CD4-positive, alpha-beta T cell treated with Interleukin-15 for 1 hour (primary cell): Measurements from ENCODE around the gene KISS1R.

ENCODE experiments used
- DNase-seq: peaks from one replicate; pipeline ENCODE4 v3.0.0-alpha.2; 2020

The KISS1R gene

DNA sequence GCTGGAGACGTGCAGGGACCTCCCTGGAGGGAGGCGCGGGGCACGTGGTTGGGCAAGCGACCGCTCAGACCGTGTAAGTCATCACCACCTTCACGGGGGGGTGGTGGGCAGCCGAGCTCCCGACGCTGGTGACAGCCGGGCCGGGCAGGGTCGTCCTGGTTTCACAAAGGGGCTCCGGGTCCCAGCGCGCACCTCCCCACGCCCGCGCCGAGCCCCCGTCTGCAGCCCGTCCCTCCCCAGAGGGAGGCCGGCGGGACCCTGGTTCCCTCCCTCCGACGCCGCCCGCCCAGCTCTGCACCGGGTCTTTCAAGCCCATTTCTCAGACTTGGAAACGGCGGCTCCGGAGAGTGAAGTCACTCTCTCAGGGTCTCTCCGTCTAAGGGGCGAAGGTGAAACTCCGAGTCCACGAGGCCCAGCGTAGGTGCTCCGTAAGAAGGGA lies 8.0 kb downstream of the KISS1R start:
- peak; percentile 56 for DNase-seq

GRCh38 chr19:925526-926322 lies 8.6 kb downstream of the KISS1R start, which contains the start of gene ARID3A:
TSS of gene ARID3A (plus strand) at chr19:926035. CDS start at chr19:929529, 3,494 bp downstream.
- DNase-seq: peak; percentile 71

GRCh38 chr19:926323-926588 lies 9.1 kb downstream of the KISS1R start:
- DNase-seq: no peak

GRCh38 chr19:926589-927350 lies 9.6 kb downstream of the KISS1R start:
- no peak for DNase-seq

DNA sequence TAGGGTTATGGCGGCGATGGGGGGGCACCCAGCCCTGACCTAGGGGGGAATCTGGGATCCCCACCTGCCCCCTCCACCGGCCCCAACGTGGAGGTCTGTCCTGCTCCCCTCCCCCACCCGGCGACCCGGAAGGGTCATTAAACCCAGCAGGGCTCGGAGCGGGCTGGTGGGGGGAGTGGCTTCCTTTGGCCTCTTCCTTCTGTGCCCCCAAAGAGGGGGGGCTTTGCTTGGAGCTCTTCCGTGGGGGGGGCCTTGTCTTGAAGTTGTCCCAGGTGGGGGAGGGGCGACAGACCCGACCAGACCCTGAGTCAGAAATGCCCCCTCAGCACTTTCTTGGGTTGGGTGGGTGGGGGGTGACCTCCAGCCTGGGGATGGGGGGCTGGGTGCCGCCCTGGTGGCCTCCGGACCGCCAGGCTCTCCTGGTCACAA lies 10.2 kb downstream of the KISS1R start:
- no peak for DNase-seq

DNA sequence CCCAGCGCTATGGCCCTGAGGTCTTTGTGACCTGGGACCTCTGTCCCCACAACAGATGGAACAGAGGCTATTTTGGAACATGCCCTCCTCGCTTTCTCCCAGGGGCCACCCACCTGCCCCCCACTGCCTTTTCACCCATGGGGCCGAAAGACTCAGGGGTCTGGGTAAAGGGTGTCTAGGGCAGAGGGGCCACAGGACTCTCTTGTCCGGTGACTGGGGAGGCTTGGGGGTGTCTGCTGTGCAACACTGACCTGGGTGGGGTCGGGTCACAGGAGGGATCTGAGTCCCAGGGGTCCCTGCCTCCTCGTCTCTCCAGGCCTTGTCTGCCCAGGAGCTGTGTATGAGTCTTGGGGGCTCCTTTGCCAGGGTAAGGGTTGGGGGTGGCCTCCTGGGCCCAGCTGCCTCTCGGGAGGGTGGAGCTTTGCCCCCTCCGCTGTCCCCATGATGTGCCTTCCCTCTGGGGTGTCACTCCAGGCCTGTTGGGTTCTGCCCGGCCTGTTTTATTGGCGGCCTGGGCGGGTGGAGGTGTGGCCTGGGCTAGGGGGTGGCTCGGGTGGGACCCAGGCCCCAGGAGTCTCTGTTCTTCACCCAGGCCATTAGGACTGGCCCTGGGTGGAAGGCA lies 10.8 kb downstream of the KISS1R start:
- DNase-seq: no peak

GRCh38 chr19:928471-929202 lies 11.5 kb downstream of the KISS1R start:
- no peak for DNase-seq

GRCh38 chr19:929203-929890 lies 12.2 kb downstream of the KISS1R start:
- no peak for DNase-seq

DNA sequence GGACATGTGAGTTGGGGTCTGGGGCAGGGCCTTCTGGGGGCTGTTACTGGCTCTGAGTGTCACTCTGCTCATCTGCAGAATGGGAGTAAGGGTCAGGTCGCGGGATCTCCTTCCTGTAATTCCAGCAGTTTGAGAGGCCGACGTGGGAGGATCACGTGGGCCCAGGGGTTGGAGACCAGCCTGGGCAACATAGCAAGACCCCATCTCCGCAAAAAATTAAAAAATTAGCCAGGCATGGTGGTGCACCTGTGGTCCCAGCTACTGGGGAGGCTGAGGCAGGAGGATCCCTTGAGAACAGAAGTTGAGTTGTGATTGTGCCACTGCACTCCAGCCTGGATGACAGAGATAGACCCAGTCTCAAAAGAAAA lies 12.7 kb downstream of the KISS1R start:
- DNase-seq: no peak

DNA sequence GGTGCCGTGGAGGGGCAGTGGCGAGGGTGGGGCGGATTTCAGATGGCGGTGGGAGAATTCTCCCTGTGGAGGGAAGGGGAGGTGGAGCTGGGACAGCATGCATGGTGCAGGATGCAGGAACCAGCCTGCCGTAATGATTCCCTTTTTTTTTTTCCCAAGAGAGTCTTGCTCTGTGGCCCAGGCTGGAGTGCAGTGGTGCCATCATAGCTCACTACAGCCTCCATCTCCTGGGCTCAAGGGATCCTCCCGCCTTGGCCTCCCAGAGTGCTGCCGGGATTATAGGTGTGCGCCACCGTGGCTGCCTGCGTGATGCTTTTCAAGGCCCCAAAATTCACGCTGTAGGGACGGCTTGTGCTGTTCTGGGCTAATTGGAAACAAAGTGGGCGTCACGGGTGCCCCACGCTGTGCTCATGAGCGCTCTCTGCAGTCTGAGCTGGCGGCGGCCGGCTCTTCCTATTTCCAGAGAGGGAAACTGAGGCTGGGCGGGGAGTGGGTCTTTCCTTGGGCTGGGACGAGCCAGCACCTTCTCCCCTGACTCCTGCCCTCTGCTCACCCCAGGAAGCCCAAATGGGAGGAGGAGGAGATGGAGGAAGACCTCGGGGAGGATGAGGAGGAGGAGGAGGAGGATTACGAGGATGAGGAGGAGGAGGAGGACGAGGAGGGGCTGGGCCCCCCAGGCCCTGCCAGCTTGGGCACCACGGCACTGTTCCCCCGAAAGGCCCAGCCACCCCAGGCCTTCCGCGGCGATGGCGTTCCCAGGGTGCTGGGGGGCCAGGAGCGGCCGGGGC lies 14.9 kb downstream of the KISS1R start:
- no peak for DNase-seq

DNA sequence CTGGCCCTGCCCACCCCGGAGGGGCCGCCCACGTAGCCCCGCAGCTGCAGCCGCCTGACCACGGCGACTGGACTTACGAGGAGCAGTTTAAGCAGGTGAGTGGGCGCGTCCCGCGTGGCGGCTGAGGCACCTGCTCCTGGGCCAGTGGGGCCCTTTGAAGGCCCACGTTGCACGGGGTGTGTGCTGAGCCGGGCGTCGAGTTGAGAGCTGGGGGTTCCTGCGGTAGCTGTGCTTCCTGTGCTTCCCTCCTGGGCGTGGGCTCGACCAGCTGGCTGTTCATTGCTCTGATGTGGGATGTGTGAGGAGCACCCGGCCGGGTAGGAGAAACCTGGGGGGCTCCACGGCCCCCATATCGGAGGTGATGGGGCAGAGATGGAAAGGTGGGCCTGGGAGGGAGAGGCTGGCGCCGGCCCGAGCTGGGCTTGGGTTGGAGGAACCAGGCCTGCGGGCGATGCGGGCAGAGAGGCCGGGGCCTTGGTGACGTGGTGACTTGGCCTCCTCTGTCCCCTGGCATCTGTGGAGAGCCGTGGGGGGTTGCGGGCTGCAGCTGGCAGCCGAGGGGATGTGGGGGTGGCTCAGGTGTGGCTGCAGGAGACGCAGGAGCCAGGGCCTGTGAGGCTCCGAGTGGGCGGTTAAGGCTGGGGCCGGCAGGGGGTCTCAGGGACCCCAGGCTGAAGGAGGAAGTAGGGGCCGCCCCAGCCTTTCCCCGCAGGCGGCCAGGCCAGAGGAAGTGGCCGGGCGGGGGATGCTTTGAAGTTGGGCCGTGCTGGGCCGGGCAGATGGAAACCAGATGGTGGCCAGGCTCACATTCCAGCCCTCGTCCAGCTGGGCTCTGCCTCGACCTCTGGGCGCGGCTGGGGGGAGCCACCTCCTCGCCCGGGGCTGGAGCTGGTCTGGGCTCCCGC lies 15.8 kb downstream of the KISS1R start:
- no peak for DNase-seq

GRCh38 chr19:933553-933882 lies 16.4 kb downstream of the KISS1R start:
- DNase-seq: no peak

- no peak for DNase-seq
Observed at GRCh38 chr19:934197-934840, 17.2 kb downstream of the KISS1R start.

DNA sequence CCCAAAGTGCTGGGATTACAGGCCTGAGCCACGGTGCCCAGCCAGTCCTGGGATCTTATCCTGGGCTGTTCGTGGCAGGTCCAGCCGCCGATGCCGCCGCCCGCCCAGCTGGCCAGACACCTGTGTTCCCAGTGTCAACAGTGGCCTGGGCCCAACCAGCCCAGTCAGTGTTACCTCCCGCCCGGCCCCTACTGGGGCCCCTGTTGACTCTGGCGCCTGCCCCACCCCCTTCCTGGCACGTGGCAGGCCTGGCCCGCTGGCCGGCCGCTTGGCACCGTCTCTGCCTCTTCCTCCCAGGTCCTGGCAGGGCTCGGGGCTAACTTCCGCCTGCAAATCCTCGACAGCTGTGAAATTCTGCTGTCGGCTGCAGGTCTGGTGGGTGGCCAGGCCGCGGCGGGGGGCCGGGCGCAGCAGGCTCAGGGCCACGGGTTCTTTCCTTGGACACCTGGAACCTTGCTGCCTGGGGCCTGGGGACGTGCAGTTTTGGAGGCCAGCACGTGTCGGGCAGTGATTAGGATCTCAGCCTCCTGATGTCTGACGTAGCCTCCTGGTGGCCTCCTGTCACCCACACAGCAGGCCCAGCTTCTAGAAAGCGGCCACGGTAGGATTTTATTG lies 17.8 kb downstream of the KISS1R start:
- peak; percentile 52 for DNase-seq

DNA sequence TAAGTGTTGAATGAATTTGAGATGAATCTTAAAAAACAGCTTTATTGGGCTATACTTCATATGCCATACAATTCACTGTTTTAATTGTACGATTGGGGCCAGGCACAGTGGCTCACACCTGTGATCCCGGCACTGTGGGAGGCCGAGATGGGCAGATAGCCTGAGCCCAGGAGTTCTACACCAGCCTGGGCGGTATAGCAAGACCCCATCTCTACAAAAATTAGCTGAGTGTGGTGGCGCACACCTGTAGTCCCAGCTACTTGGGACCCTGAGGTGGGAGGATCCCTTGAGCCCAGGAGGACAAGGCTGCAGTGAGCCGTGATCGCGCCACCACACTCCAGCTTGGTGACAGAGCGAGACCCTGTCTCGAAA lies 19.0 kb downstream of the KISS1R start:
- no peak for DNase-seq

GRCh38 chr19:937259-937694 lies 20.1 kb downstream of the KISS1R start:
- DNase-seq: peak; percentile 69

DNA sequence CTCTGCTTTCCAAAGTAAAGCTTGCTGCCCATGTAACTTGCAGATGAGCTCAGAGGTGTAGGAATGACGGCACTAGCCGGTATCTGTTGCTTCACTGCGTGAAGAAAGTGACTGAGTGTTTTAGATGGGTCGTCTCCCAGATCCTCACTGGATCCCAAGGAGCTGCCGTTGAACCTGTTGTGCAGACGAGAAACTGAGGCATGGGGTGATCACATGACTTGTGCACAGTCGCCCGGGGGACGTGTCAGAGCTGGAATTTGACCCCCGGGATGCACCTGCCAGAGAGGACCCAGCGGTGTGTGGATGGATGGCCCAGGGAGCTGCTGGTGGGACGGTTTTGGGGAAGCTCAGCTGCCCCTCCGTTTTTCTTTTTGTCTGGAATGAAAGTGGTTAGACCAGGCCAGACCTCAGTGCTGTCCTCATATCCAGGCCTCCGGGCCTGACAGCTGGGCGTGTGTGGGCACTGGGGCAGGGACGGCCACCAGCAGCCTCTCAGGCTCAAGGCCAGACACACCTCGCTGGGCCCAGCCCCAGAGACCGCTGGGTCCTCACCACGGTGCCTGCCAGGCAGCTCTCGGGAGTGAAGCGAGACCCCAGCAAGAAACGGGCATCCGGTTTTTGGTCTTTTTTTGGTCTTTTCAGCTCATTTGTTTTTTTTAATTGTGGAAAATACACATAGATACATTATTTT lies 21.2 kb downstream of the KISS1R start:
- DNase-seq: no peak

DNA sequence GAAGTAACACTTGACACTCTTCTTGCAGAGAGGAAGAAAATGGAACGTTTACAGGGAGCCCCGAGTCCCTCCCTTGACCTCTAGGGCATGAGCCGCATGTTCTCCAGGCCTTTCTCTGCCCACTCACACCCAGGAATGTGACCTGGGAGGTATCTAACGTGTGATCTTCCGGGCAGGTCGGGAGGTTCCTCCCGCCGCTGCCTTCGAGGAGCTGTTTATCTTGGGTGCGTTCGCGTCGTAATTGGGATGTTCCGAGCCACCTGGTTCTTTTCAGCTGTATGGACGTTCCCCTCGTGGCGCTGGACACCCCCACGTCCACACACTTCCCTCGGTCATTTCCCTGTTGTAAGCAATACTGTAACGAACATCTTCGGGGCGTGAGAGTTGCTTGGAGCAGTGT lies 22.3 kb downstream of the KISS1R start:
- DNase-seq: no peak

- no peak for DNase-seq
Observed at GRCh38 chr19:939922-940321, 22.8 kb downstream of the KISS1R start.
